ENCODE data around the gene SACM1L. TPM values are rescaled to one million over a fixed set of nuclear protein-coding genes. Genes with fewer than 3 reads are reported as not detected.
A peak's percentile ranks its signal among the peaks of the same experiment; 100 is the strongest.

The SACM1L gene
- total and polyA plus RNA-seq, 2 of the 13 experiments (the other 11 are each of a cell fraction or from before 2014, with no cell fraction given) = 15.1 to 27.8 TPM

GRCh38 chr3:45647148-45647619 lies 42.0 kb upstream of the SACM1L start (continued):
- TF ChIP-seq, protein P1, sequence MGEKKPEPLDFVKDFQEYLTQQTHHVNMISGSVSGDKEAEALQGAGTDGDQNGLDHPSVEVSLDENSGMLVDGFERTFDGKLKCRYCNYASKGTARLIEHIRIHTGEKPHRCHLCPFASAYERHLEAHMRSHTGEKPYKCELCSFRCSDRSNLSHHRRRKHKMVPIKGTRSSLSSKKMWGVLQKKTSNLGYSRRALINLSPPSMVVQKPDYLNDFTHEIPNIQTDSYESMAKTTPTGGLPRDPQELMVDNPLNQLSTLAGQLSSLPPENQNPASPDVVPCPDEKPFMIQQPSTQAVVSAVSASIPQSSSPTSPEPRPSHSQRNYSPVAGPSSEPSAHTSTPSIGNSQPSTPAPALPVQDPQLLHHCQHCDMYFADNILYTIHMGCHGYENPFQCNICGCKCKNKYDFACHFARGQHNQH (CRISPR knock-in tag; IDR thresholded peaks at IDR 0.05) = peak; percentile 43; the same call in 1 of the 2 replicates
- TF ChIP-seq MAFF (IDR thresholded peaks at IDR 0.05; ENCODE audit: low read depth, low read length) (0 out of 2 replicates have a peak, but pooled peaks have one; percentile 11), ATF7 (IDR thresholded peaks at IDR 0.05) (0 out of 2 replicates have a peak, but pooled peaks have one; percentile 12), ATF7 (CRISPR knock-in tag; IDR thresholded peaks at IDR 0.05) (no peak), SKIL (CRISPR knock-in tag; IDR thresholded peaks at IDR 0.05; ENCODE audit: borderline replicate concordance) (peak; percentile 29; the same call in 1 of the 2 replicates), FOXO4 (CRISPR knock-in tag; conservative IDR thresholded peaks at IDR 0.05) (no peak), SOX13 (IDR thresholded peaks at IDR 0.05) (no peak), SOX13 (CRISPR knock-in tag; conservative IDR thresholded peaks at IDR 0.05 in 1 of 2, IDR thresholded peaks at IDR 0.05 in 1 of 2) (peak in 1 of 2 experiments; percentile 65; a peak in 1 of 4 replicates), ZFP37 (CRISPR knock-in tag; IDR thresholded peaks at IDR 0.05; ENCODE audit: borderline replicate concordance) (peak; percentile 59; the same call in 1 of the 2 replicates)
- TF ChIP-seq, protein P2, sequence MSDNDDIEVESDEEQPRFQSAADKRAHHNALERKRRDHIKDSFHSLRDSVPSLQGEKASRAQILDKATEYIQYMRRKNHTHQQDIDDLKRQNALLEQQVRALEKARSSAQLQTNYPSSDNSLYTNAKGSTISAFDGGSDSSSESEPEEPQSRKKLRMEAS (IDR thresholded peaks at IDR 0.05) = peak; percentile 23; the same call in 1 of the 2 replicates
- TF ChIP-seq, protein P3, sequence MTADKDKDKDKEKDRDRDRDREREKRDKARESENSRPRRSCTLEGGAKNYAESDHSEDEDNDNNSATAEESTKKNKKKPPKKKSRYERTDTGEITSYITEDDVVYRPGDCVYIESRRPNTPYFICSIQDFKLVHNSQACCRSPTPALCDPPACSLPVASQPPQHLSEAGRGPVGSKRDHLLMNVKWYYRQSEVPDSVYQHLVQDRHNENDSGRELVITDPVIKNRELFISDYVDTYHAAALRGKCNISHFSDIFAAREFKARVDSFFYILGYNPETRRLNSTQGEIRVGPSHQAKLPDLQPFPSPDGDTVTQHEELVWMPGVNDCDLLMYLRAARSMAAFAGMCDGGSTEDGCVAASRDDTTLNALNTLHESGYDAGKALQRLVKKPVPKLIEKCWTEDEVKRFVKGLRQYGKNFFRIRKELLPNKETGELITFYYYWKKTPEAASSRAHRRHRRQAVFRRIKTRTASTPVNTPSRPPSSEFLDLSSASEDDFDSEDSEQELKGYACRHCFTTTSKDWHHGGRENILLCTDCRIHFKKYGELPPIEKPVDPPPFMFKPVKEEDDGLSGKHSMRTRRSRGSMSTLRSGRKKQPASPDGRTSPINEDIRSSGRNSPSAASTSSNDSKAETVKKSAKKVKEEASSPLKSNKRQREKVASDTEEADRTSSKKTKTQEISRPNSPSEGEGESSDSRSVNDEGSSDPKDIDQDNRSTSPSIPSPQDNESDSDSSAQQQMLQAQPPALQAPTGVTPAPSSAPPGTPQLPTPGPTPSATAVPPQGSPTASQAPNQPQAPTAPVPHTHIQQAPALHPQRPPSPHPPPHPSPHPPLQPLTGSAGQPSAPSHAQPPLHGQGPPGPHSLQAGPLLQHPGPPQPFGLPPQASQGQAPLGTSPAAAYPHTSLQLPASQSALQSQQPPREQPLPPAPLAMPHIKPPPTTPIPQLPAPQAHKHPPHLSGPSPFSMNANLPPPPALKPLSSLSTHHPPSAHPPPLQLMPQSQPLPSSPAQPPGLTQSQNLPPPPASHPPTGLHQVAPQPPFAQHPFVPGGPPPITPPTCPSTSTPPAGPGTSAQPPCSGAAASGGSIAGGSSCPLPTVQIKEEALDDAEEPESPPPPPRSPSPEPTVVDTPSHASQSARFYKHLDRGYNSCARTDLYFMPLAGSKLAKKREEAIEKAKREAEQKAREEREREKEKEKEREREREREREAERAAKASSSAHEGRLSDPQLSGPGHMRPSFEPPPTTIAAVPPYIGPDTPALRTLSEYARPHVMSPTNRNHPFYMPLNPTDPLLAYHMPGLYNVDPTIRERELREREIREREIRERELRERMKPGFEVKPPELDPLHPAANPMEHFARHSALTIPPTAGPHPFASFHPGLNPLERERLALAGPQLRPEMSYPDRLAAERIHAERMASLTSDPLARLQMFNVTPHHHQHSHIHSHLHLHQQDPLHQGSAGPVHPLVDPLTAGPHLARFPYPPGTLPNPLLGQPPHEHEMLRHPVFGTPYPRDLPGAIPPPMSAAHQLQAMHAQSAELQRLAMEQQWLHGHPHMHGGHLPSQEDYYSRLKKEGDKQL (CRISPR knock-in tag; IDR thresholded peaks at IDR 0.05; ENCODE audit: low read depth) = peak; percentile 52; the same call in 1 of the 2 replicates
- TF ChIP-seq, protein P4, sequence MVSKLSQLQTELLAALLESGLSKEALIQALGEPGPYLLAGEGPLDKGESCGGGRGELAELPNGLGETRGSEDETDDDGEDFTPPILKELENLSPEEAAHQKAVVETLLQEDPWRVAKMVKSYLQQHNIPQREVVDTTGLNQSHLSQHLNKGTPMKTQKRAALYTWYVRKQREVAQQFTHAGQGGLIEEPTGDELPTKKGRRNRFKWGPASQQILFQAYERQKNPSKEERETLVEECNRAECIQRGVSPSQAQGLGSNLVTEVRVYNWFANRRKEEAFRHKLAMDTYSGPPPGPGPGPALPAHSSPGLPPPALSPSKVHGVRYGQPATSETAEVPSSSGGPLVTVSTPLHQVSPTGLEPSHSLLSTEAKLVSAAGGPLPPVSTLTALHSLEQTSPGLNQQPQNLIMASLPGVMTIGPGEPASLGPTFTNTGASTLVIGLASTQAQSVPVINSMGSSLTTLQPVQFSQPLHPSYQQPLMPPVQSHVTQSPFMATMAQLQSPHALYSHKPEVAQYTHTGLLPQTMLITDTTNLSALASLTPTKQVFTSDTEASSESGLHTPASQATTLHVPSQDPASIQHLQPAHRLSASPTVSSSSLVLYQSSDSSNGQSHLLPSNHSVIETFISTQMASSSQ (IDR thresholded peaks at IDR 0.05; ENCODE audit: low read depth) = peak; percentile 50; the same call in 1 of the 2 replicates
- TF ChIP-seq, protein P4 (CRISPR knock-in tag; IDR thresholded peaks at IDR 0.05; ENCODE audit: borderline replicate concordance) = no peak; the same call in 1 of the 2 replicates
